NT2/D1 (cell line): ENCODE results near the gene GRWD1.

ENCODE experiments used
- DNase-seq: peaks from one replicate; pipeline ENCODE4 v3.0.0-alpha.2; 2011; ENCODE audit warnings: low read depth, low spot score
- H3K27me3 ChIP-seq: 2 replicates; pipeline ENCODE4 v1.6.0; 2011; ENCODE audit warnings: mild to moderate bottlenecking; ENCODE audit not compliant: insufficient read length, insufficient read depth
- H3K36me3 ChIP-seq: 2 replicates; pipeline ENCODE4 v1.6.1; 2011; ENCODE audit warnings: mild to moderate bottlenecking, low read length, mixed read lengths; ENCODE audit not compliant: insufficient read depth, insufficient read length
- H3K4me1 ChIP-seq: 2 replicates; pipeline ENCODE4 v1.5.1; 2011; ENCODE audit not compliant: insufficient read depth, insufficient read length
- H3K4me3 ChIP-seq: 2 replicates; pipeline ENCODE4 v1.5.1; 2011; ENCODE audit warnings: low read depth; ENCODE audit not compliant: insufficient read length
- H3K9ac ChIP-seq: 2 replicates; pipeline ENCODE4 v1.6.0; 2011; ENCODE audit warnings: low read depth; ENCODE audit not compliant: insufficient read length
- H3K9me3 ChIP-seq: 2 replicates; pipeline ENCODE4 v1.5.1; 2011; ENCODE audit warnings: mild to moderate bottlenecking, low read length; ENCODE audit not compliant: insufficient read depth
- SUZ12 ChIP-seq: IDR thresholded peaks from 2 replicates; pipeline ENCODE4 v1.6.1; 2011; ENCODE audit not compliant: insufficient read length, insufficient read depth; ENCODE audit errors: extremely low read depth
- YY1 ChIP-seq: IDR thresholded peaks from 2 replicates; pipeline ENCODE4 v1.6.1; 2011; ENCODE audit not compliant: insufficient read length, insufficient read depth
- ZNF274 ChIP-seq: IDR thresholded peaks from 2 replicates; pipeline ENCODE4 v1.6.1; 2011; ENCODE audit warnings: mild to moderate bottlenecking, low read depth, low read length

Gene GRWD1

GRCh38 chr19:48445606-48446481, at the start of gene GRWD1:
Gene GRWD1 (plus strand): TSS chr19:48445983. CDS start chr19:48446006, 23 bp downstream.
- H3K36me3 ChIP-seq = peaks cover 40% of the 10 kb centered on the region
- H3K4me3 ChIP-seq = peak within 1 kb of the TSS; percentile 93
- TF ChIP-seq SUZ12 (no peak), YY1 (peak; percentile 80), ZNF274 (no peak)
- DNase-seq = peak; percentile 89
- H3K27me3 ChIP-seq = peaks cover 24% of the 10 kb centered on the region
- H3K9ac ChIP-seq = peak within 1 kb of the TSS; percentile 94
- H3K4me1 ChIP-seq = peaks cover 4% of the 10 kb centered on the region
- no peaks in the 10 kb centered on the region for H3K9me3 ChIP-seq

GRCh38 chr19:48396016-48396823, 49.6 kb upstream of the GRWD1 start:
- no peak overlapping the region for H3K4me3 ChIP-seq
- no peak for TF ChIP-seq ZNF274
- TF ChIP-seq SUZ12 = no peak
- no peak for TF ChIP-seq YY1
- H3K9ac ChIP-seq = no peak overlapping the region
- H3K9me3 ChIP-seq = no peaks in the 10 kb centered on the region
- DNase-seq = no peak
- H3K4me1 ChIP-seq = peaks cover 22% of the 10 kb centered on the region
- peaks cover 54% of the 10 kb centered on the region for H3K27me3 ChIP-seq
- no peaks in the 10 kb centered on the region for H3K36me3 ChIP-seq

GRCh38 chr19:48396824-48397176, 49.0 kb upstream of the GRWD1 start:
- Histone ChIP-seq H3K27me3 (peaks cover 54% of the 10 kb centered on the region), H3K4me1 (peaks cover 22% of the 10 kb centered on the region), H3K9me3 (no peaks in the 10 kb centered on the region), H3K36me3 (no peaks in the 10 kb centered on the region), H3K4me3 (no peak overlapping the region), H3K9ac (no peak overlapping the region)
- no peak for DNase-seq
- no peak for TF ChIP-seq ZNF274
- no peak for TF ChIP-seq YY1
- TF ChIP-seq SUZ12 = no peak

DNA sequence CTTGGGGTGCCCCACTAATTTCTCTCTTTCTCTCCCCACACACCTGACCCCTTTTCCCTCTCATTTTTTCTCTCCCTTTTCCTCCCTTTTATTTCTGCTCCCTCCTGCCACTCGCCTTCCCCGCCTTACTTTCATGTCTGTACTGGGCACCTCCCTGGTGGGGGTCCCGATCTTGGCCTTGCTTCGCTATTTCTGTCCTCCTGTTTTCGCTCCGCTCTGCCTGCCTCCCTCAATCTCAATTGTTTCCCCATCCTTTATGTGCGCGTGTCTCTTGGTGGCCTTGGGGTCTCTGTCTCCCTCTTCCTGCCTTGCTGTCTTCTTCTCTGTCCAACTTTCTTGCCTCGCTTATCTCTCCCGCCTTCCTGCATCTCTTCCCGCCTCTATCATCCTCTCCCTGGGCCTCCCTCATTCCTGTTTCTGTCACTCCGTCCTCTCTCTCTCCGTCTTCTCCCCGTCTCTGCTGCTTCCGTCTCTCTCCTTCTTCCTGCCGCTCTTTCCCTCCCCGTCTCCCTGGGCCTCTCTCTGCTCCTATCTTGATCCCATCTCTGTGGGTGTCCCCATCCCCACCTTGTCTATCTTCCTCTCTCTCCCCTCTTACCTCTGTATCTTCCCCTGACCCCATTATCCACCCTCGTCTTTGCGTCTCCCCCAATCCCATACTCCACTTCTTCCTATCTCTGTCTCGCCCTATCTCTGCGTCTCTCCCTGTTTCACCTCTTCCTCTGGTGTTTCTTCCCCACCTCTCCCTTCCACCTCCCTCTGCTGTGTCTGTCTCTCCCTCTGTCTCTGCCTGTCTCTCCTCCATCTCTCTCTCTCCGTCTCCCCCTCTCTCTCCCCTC, 48.3 kb upstream of the GRWD1 start:
- no peak for DNase-seq
- Histone ChIP-seq H3K4me3 (peak overlapping the region; percentile 64), H3K9ac (peak overlapping the region; percentile 86), H3K9me3 (no peaks in the 10 kb centered on the region), H3K27me3 (peaks cover 54% of the 10 kb centered on the region), H3K4me1 (peaks cover 22% of the 10 kb centered on the region), H3K36me3 (no peaks in the 10 kb centered on the region)
- TF ChIP-seq ZNF274 = no peak
- no peak for TF ChIP-seq SUZ12
- TF ChIP-seq YY1 = no peak

GRCh38 chr19:48398102-48398374, 47.7 kb upstream of the GRWD1 start:
- no peaks in the 10 kb centered on the region for H3K9me3 ChIP-seq
- peak overlapping the region; percentile 64 for H3K4me3 ChIP-seq
- H3K36me3 ChIP-seq = no peaks in the 10 kb centered on the region
- peak overlapping the region; percentile 86 for H3K9ac ChIP-seq
- TF ChIP-seq SUZ12 (no peak), ZNF274 (no peak), YY1 (no peak)
- DNase-seq = no peak
- H3K27me3 ChIP-seq = peaks cover 50% of the 10 kb centered on the region
- peaks cover 19% of the 10 kb centered on the region for H3K4me1 ChIP-seq

DNA sequence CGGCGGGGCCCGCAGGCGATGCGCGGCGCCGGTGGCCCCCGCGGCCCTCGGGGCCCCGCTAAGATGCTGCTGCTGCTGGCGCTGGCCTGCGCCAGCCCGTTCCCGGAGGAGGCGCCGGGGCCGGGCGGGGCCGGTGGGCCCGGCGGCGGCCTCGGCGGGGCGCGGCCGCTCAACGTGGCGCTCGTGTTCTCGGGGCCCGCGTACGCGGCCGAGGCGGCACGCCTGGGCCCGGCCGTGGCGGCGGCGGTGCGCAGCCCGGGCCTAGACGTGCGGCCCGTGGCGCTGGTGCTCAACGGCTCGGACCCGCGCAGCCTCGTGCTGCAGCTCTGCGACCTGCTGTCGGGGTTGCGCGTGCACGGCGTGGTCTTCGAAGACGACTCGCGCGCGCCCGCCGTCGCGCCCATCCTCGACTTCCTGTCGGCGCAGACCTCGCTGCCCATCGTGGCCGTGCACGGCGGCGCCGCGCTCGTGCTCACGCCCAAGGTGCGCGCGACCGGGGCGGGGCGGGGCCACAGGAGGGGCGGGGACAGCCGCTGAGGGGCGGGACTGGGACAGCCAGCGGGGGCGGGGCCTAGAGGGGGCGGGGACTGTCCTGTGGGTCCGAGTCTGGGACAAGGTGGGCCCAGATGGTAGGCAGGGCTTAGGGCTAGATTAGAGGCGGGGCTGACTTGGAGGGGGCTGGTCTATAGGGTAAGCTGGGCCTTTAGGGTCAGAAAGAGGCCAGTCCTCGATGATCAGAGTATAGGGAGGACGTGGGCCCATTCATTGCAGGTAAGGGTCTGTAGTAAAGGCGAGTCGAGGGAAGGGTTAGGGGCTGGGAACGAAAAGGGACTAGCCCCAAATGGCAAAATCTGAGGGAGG, 47.2 kb upstream of the GRWD1 start:
- peak; percentile 86 for DNase-seq
- Histone ChIP-seq H3K36me3 (no peaks in the 10 kb centered on the region), H3K4me1 (peaks cover 19% of the 10 kb centered on the region), H3K9ac (peak overlapping the region; percentile 86), H3K27me3 (peaks cover 44% of the 10 kb centered on the region), H3K9me3 (no peaks in the 10 kb centered on the region), H3K4me3 (peak overlapping the region; percentile 64)
- TF ChIP-seq SUZ12 = no peak
- TF ChIP-seq YY1 = no peak
- no peak for TF ChIP-seq ZNF274
